ENCODE data around the gene PICALM. TPM values are rescaled to one million over a fixed set of nuclear protein-coding genes. Genes with fewer than 3 reads are reported as not detected.

The PICALM gene
- total and polyA plus RNA-seq, 4 donors: 19.3 to 317 (median 108) TPM

DNA sequence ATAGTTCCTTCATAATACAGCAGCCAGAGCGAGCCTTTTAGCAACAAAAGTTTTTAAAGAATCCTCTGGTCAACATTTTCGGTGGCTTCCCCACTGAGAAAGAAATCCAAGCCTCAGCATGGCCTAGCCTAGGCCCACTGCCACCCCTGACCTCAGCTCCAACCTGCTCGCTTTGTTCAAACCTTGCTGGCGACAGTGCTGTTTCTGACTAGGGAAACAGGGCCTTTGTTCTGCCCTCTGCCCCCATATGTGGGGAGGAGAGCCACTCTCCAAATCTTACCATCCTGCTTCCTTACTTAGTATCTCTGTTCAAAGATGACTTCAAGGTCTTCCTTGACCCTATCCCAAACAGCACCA is 117.9 kb downstream of the PICALM start:
- Histone ChIP-seq H3K4me3 (ENCODE audit: low read depth in 1 of 3, low read length in 3 of 3) (no peak overlapping the region), H3K27ac (ENCODE audit: low read depth in 1 of 2, low read length in 2 of 2) (no peak overlapping the region), H3K9me3 (ENCODE audit: control insufficient read depth in 4 of 4, low read length in 3 of 4) (no peaks in the 10 kb centered on the region), H3K4me1 (ENCODE audit: control insufficient read depth in 4 of 4, insufficient read depth in 4 of 4, low read length in 3 of 4) (peaks cover 0 to 1% (median 0%) of the 10 kb centered on the region in 4 donors), H3K36me3 (ENCODE audit: control insufficient read depth in 4 of 4, insufficient read depth in 3 of 4, low read depth in 1 of 4, low read length in 3 of 4) (peaks cover 0 to 8% (median 4%) of the 10 kb centered on the region in 4 donors), H3K27me3 (ENCODE audit: control insufficient read depth in 4 of 4, insufficient read depth in 4 of 4, low read length in 3 of 4) (no peaks in the 10 kb centered on the region), H3K9ac (ENCODE audit: low read depth in 1 of 2, low read length in 2 of 2) (no peak overlapping the region)
- TF ChIP-seq JUND (IDR thresholded peaks at IDR 0.05): no peak
- TF ChIP-seq EGR1 (IDR thresholded peaks at IDR 0.05; ENCODE audit: low read depth in 2 of 2): no peak
- TF ChIP-seq RAD21 (IDR thresholded peaks at IDR 0.05): no peak
- no peak for TF ChIP-seq FOXA2 (IDR thresholded peaks at IDR 0.05)
- TF ChIP-seq TAF1 (conservative IDR thresholded peaks at IDR 0.05): no peak
- 91% methylated on average over 4 of the region's 4 CpGs for WGBS
- no peak for DNase-seq (ENCODE audit: low spot score)

DNA sequence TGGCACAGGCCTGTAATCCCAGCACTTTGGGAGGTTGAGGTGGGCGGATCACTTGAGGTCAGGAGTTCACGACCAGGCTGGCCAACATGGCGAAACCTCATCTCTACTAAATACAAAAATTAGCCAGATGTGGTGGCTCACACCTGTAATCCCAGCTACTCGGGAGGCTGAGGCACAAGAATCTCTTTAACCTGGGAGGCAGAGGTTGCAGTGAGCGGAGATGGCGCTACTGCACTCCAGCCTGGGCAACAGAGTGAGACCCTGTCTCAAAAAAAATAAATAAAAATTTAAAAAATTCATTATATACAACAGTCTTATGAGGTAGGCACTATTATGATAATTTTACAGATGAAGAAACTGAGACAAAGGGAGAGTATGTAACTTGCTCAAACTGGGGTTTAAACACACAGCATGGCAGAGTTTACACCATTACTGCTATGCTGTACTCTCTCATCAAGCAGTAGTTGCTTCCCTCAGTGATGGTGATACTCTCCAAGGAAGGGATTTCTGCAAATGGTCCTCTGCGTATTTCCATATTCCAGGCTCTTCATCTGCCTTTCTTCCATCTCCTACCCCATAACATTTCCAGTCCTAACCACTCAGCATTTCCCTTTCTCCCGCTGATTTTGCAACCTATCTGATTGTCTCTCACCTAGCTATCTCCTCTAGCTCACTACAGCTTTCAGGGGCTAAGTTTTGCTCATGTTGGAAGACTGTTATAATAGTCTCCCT is 118.4 kb downstream of the PICALM start:
- H3K4me3 ChIP-seq (ENCODE audit: low read depth in 1 of 3, low read length in 3 of 3): no peak overlapping the region
- WGBS: 95% methylated on average over 8 of the region's 8 CpGs
- peaks cover 0 to 5% (median under 1%) of the 10 kb centered on the region in 4 donors for H3K4me1 ChIP-seq (ENCODE audit: control insufficient read depth in 4 of 4, insufficient read depth in 4 of 4, low read length in 3 of 4)
- H3K9ac ChIP-seq (ENCODE audit: low read depth in 1 of 2, low read length in 2 of 2): no peak overlapping the region
- no peak overlapping the region for H3K27ac ChIP-seq (ENCODE audit: low read depth in 1 of 2, low read length in 2 of 2)
- H3K9me3 ChIP-seq (ENCODE audit: control insufficient read depth in 4 of 4, low read length in 3 of 4): no peaks in the 10 kb centered on the region
- H3K27me3 ChIP-seq (ENCODE audit: control insufficient read depth in 4 of 4, insufficient read depth in 4 of 4, low read length in 3 of 4): no peaks in the 10 kb centered on the region
- H3K36me3 ChIP-seq (ENCODE audit: control insufficient read depth in 4 of 4, insufficient read depth in 3 of 4, low read depth in 1 of 4, low read length in 3 of 4): peaks cover 0 to 4% (median 1%) of the 10 kb centered on the region in 4 donors
- no peak for DNase-seq (ENCODE audit: low spot score)
- TF ChIP-seq, protein P1, sequence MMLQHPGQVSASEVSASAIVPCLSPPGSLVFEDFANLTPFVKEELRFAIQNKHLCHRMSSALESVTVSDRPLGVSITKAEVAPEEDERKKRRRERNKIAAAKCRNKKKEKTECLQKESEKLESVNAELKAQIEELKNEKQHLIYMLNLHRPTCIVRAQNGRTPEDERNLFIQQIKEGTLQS (IDR thresholded peaks at IDR 0.05): no peak
- no peak for TF ChIP-seq RXRA (IDR thresholded peaks at IDR 0.05)
- TF ChIP-seq, protein P2, sequence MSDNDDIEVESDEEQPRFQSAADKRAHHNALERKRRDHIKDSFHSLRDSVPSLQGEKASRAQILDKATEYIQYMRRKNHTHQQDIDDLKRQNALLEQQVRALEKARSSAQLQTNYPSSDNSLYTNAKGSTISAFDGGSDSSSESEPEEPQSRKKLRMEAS (IDR thresholded peaks at IDR 0.05): no peak
- no peak for TF ChIP-seq GABPA (IDR thresholded peaks at IDR 0.05 in 1 of 2, conservative IDR thresholded peaks at IDR 0.05 in 1 of 2)
- no peak for TF ChIP-seq FOXA1 (IDR thresholded peaks at IDR 0.05)
- TF ChIP-seq RAD21 (IDR thresholded peaks at IDR 0.05): no peak
- no peak for TF ChIP-seq TAF1 (conservative IDR thresholded peaks at IDR 0.05)
- no peak for TF ChIP-seq HNF4G (IDR thresholded peaks at IDR 0.05)
- no peak for TF ChIP-seq NR2F2 (IDR thresholded peaks at IDR 0.05)
- TF ChIP-seq, protein P3, sequence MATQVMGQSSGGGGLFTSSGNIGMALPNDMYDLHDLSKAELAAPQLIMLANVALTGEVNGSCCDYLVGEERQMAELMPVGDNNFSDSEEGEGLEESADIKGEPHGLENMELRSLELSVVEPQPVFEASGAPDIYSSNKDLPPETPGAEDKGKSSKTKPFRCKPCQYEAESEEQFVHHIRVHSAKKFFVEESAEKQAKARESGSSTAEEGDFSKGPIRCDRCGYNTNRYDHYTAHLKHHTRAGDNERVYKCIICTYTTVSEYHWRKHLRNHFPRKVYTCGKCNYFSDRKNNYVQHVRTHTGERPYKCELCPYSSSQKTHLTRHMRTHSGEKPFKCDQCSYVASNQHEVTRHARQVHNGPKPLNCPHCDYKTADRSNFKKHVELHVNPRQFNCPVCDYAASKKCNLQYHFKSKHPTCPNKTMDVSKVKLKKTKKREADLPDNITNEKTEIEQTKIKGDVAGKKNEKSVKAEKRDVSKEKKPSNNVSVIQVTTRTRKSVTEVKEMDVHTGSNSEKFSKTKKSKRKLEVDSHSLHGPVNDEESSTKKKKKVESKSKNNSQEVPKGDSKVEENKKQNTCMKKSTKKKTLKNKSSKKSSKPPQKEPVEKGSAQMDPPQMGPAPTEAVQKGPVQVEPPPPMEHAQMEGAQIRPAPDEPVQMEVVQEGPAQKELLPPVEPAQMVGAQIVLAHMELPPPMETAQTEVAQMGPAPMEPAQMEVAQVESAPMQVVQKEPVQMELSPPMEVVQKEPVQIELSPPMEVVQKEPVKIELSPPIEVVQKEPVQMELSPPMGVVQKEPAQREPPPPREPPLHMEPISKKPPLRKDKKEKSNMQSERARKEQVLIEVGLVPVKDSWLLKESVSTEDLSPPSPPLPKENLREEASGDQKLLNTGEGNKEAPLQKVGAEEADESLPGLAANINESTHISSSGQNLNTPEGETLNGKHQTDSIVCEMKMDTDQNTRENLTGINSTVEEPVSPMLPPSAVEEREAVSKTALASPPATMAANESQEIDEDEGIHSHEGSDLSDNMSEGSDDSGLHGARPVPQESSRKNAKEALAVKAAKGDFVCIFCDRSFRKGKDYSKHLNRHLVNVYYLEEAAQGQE (IDR thresholded peaks at IDR 0.05): no peak
- TF ChIP-seq, protein P4, sequence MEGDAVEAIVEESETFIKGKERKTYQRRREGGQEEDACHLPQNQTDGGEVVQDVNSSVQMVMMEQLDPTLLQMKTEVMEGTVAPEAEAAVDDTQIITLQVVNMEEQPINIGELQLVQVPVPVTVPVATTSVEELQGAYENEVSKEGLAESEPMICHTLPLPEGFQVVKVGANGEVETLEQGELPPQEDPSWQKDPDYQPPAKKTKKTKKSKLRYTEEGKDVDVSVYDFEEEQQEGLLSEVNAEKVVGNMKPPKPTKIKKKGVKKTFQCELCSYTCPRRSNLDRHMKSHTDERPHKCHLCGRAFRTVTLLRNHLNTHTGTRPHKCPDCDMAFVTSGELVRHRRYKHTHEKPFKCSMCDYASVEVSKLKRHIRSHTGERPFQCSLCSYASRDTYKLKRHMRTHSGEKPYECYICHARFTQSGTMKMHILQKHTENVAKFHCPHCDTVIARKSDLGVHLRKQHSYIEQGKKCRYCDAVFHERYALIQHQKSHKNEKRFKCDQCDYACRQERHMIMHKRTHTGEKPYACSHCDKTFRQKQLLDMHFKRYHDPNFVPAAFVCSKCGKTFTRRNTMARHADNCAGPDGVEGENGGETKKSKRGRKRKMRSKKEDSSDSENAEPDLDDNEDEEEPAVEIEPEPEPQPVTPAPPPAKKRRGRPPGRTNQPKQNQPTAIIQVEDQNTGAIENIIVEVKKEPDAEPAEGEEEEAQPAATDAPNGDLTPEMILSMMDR (IDR thresholded peaks at IDR 0.05; ENCODE audit: low read depth, low read length, missing input control): no peak
- no peak for TF ChIP-seq FOXA2 (IDR thresholded peaks at IDR 0.05)
- TF ChIP-seq, protein P5, sequence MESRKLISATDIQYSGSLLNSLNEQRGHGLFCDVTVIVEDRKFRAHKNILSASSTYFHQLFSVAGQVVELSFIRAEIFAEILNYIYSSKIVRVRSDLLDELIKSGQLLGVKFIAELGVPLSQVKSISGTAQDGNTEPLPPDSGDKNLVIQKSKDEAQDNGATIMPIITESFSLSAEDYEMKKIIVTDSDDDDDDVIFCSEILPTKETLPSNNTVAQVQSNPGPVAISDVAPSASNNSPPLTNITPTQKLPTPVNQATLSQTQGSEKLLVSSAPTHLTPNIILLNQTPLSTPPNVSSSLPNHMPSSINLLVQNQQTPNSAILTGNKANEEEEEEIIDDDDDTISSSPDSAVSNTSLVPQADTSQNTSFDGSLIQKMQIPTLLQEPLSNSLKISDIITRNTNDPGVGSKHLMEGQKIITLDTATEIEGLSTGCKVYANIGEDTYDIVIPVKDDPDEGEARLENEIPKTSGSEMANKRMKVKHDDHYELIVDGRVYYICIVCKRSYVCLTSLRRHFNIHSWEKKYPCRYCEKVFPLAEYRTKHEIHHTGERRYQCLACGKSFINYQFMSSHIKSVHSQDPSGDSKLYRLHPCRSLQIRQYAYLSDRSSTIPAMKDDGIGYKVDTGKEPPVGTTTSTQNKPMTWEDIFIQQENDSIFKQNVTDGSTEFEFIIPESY (IDR thresholded peaks at IDR 0.05): no peak
- no peak for TF ChIP-seq YY1 (IDR thresholded peaks at IDR 0.05)
- TF ChIP-seq JUND (IDR thresholded peaks at IDR 0.05): no peak
- no peak for TF ChIP-seq EGR1 (IDR thresholded peaks at IDR 0.05; ENCODE audit: low read depth in 2 of 2)
- no peak for TF ChIP-seq HNF4A (conservative IDR thresholded peaks at IDR 0.05)
- no peak for TF ChIP-seq SP1 (IDR thresholded peaks at IDR 0.05)

Data from liver (tissue), 9 donors.